Measurements from ENCODE around the gene HSPBAP1.

DNA sequence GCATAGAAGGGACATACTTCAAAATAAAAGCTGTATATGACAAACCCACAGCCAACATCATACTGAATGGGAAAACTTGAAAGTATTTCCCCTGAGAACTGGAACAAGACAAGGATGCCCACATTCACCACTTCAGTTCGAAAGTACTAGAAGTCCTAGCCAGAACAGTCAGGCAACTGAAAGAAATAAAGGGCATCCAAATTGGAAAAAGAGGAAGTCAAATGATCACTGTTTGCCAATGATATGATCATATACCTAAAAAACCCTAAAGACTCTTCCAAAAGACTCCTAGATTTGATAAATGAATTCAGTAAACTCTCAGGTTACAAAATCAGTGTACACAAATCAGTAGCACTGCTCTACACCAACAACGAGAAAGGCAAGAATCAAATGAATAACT, 42.0 kb upstream of the HSPBAP1 start:
- TF ChIP-seq, protein P1, sequence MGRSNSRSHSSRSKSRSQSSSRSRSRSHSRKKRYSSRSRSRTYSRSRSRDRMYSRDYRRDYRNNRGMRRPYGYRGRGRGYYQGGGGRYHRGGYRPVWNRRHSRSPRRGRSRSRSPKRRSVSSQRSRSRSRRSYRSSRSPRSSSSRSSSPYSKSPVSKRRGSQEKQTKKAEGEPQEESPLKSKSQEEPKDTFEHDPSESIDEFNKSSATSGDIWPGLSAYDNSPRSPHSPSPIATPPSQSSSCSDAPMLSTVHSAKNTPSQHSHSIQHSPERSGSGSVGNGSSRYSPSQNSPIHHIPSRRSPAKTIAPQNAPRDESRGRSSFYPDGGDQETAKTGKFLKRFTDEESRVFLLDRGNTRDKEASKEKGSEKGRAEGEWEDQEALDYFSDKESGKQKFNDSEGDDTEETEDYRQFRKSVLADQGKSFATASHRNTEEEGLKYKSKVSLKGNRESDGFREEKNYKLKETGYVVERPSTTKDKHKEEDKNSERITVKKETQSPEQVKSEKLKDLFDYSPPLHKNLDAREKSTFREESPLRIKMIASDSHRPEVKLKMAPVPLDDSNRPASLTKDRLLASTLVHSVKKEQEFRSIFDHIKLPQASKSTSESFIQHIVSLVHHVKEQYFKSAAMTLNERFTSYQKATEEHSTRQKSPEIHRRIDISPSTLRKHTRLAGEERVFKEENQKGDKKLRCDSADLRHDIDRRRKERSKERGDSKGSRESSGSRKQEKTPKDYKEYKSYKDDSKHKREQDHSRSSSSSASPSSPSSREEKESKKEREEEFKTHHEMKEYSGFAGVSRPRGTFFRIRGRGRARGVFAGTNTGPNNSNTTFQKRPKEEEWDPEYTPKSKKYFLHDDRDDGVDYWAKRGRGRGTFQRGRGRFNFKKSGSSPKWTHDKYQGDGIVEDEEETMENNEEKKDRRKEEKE (IDR thresholded peaks at IDR 0.05): no peak
- TF ChIP-seq, protein P2, sequence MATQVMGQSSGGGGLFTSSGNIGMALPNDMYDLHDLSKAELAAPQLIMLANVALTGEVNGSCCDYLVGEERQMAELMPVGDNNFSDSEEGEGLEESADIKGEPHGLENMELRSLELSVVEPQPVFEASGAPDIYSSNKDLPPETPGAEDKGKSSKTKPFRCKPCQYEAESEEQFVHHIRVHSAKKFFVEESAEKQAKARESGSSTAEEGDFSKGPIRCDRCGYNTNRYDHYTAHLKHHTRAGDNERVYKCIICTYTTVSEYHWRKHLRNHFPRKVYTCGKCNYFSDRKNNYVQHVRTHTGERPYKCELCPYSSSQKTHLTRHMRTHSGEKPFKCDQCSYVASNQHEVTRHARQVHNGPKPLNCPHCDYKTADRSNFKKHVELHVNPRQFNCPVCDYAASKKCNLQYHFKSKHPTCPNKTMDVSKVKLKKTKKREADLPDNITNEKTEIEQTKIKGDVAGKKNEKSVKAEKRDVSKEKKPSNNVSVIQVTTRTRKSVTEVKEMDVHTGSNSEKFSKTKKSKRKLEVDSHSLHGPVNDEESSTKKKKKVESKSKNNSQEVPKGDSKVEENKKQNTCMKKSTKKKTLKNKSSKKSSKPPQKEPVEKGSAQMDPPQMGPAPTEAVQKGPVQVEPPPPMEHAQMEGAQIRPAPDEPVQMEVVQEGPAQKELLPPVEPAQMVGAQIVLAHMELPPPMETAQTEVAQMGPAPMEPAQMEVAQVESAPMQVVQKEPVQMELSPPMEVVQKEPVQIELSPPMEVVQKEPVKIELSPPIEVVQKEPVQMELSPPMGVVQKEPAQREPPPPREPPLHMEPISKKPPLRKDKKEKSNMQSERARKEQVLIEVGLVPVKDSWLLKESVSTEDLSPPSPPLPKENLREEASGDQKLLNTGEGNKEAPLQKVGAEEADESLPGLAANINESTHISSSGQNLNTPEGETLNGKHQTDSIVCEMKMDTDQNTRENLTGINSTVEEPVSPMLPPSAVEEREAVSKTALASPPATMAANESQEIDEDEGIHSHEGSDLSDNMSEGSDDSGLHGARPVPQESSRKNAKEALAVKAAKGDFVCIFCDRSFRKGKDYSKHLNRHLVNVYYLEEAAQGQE (IDR thresholded peaks at IDR 0.05; ENCODE audit: borderline replicate concordance in 1 of 2, low read depth in 1 of 2, low read length in 2 of 2): no peak

Data from HepG2 (cell line).